Liver (tissue), 9 donors: ENCODE data around the gene SUGP2. TPM values are rescaled to one million over a fixed set of nuclear protein-coding genes. Genes with fewer than 3 reads are reported as not detected.

Source experiments
- DNase-seq: peaks from one replicate; pipeline ENCODE4 v3.0.0-alpha.2; 2017; ENCODE audit warnings: low spot score
- H3K27ac ChIP-seq, 2 donors: one replicate each; pipeline ENCODE4 v1.7.0; 2013; ENCODE audit warnings: inconsistent platforms in 2 of 2, low read length in 2 of 2, control low read depth in 1 of 2, low read depth in 1 of 2, mild to moderate bottlenecking in 1 of 2
- H3K27me3 ChIP-seq, 4 donors: one replicate each; pipeline versions ENCODE4 v1.6.1 to v1.7.0; 2013; ENCODE audit warnings: low read length in 3 of 4, inconsistent platforms in 1 of 4, mild to moderate bottlenecking in 1 of 4, moderate library complexity in 1 of 4; ENCODE audit not compliant: control insufficient read depth in 4 of 4, insufficient read depth in 4 of 4
- H3K36me3 ChIP-seq, 4 donors: one replicate each; pipeline versions ENCODE4 v1.6.1 to v1.7.0; 2013; ENCODE audit warnings: low read length in 3 of 4, mild to moderate bottlenecking in 3 of 4, low read depth in 1 of 4, moderate library complexity in 1 of 4; ENCODE audit not compliant: control insufficient read depth in 4 of 4, insufficient read depth in 3 of 4
- H3K4me1 ChIP-seq, 4 donors: one replicate each; pipeline versions ENCODE4 v1.6.1 to v1.7.0; 2013; ENCODE audit warnings: low read length in 3 of 4, mild to moderate bottlenecking in 3 of 4, moderate library complexity in 1 of 4; ENCODE audit not compliant: control insufficient read depth in 4 of 4, insufficient read depth in 4 of 4
- H3K4me3 ChIP-seq, 3 donors: one replicate each; pipeline versions ENCODE4 v1.6.1 to v1.7.0; 2013; ENCODE audit warnings: low read length in 3 of 3, control low read depth in 1 of 3, low read depth in 1 of 3, mild to moderate bottlenecking in 1 of 3
- H3K9ac ChIP-seq, 2 donors: one replicate each; pipeline ENCODE4 v1.7.0; 2013; ENCODE audit warnings: low read length in 2 of 2, mild to moderate bottlenecking in 2 of 2, moderate library complexity in 2 of 2, control low read depth in 1 of 2, low read depth in 1 of 2
- H3K9me3 ChIP-seq, 4 donors: one replicate each; pipeline versions ENCODE4 v1.6.1 to v1.7.0; 2013; ENCODE audit warnings: low read length in 3 of 4; ENCODE audit not compliant: control insufficient read depth in 4 of 4
- ATF3 ChIP-seq: IDR thresholded peaks from 2 replicates; pipeline ENCODE4 v1.6.1; 2016; ENCODE audit warnings: antibody characterized with exemption
- CTCF ChIP-seq: fragments of 150-350 bp; IDR thresholded peaks from 2 replicates; pipeline ENCODE4 v1.5.1; 2017; ENCODE audit warnings: improper control_type of control experiment, low read depth, low read length; ENCODE audit not compliant: missing input control
- EGR1 ChIP-seq, 2 donors: IDR thresholded peaks; 2 replicates each; pipeline ENCODE4 v1.6.1; 2016 to 2018; ENCODE audit warnings: antibody characterized with exemption in 2 of 2, low read depth in 2 of 2
- FOXA1 ChIP-seq: IDR thresholded peaks from 2 replicates; pipeline ENCODE4 v1.6.1; 2016; ENCODE audit warnings: antibody characterized with exemption
- FOXA2 ChIP-seq: IDR thresholded peaks from 2 replicates; pipeline ENCODE4 v1.6.1; 2016; ENCODE audit warnings: antibody characterized with exemption
- GABPA ChIP-seq, 2 donors: IDR thresholded peaks in 1 of 2; conservative IDR thresholded peaks in 1 of 2; 2 replicates each; pipeline ENCODE4 v1.6.1; 2016; ENCODE audit warnings: antibody characterized with exemption in 2 of 2, mild to moderate bottlenecking in 1 of 2, moderate library complexity in 1 of 2
- HNF4A ChIP-seq, 2 donors: conservative IDR thresholded peaks; 2 replicates each; pipeline ENCODE4 v1.6.1; 2016; ENCODE audit warnings: antibody characterized with exemption in 2 of 2, mild to moderate bottlenecking in 2 of 2
- HNF4G ChIP-seq: IDR thresholded peaks from 2 replicates; pipeline ENCODE4 v1.6.1; 2016; ENCODE audit warnings: antibody characterized with exemption
- JUND ChIP-seq, 2 donors: IDR thresholded peaks; 2 replicates each; pipeline ENCODE4 v1.6.1; 2016; ENCODE audit warnings: antibody characterized with exemption in 2 of 2
- MAX ChIP-seq: IDR thresholded peaks from 2 replicates; pipeline ENCODE4 v1.6.1; 2016; ENCODE audit warnings: antibody characterized with exemption
- NR2F2 ChIP-seq: IDR thresholded peaks from 2 replicates; pipeline ENCODE4 v1.6.1; 2016; ENCODE audit warnings: antibody characterized with exemption
- RAD21 ChIP-seq, 2 donors: IDR thresholded peaks; 2 replicates each; pipeline ENCODE4 v1.6.1; 2016; ENCODE audit warnings: antibody characterized with exemption in 2 of 2, mild to moderate bottlenecking in 2 of 2
- REST ChIP-seq: IDR thresholded peaks from 2 replicates; pipeline ENCODE4 v1.6.1; 2016; ENCODE audit warnings: antibody characterized with exemption, mild to moderate bottlenecking
- RXRA ChIP-seq, 2 donors: IDR thresholded peaks; 2 replicates each; pipeline ENCODE4 v1.6.1; 2017 to 2018; ENCODE audit warnings: antibody characterized with exemption in 2 of 2, mild to moderate bottlenecking in 1 of 2
- SP1 ChIP-seq: IDR thresholded peaks from 2 replicates; pipeline ENCODE4 v1.6.1; 2018; ENCODE audit warnings: antibody characterized with exemption, mild to moderate bottlenecking
- TAF1 ChIP-seq: conservative IDR thresholded peaks from 2 replicates; pipeline ENCODE4 v1.6.1; 2016; ENCODE audit warnings: antibody characterized with exemption, mild to moderate bottlenecking
- YY1 ChIP-seq: IDR thresholded peaks from 2 replicates; pipeline ENCODE4 v1.6.1; 2016; ENCODE audit warnings: antibody characterized with exemption, mild to moderate bottlenecking
- ZBTB33 ChIP-seq: IDR thresholded peaks from 2 replicates; pipeline ENCODE4 v1.6.1; 2016; ENCODE audit warnings: antibody characterized with exemption
- WGBS: extraction: QIAGEN DNeasy Blood & Tissue Kit; methylation state at CpG from one replicate; pipeline ENCODE4 v1.1.7; 2013; 5-methylcytosine and 5-hydroxymethylcytosine counted together
- polyA plus RNA-seq, 2 donors: library from polyadenylated mRNA; stranded (reverse) in 1 of 2; unstranded in 1 of 2; fragments of 200-250 nt in 1 of 2; fragments of >200 nt in 1 of 2; fragmentation: Nextera tagmentation in 1 of 2; extraction: Ambion mirVana in 1 of 2; gene quantifications; one replicate each; pipeline versions ENCODE4 v1.2.1 to v1.2.3, GENCODE V29; 2013 to 2015
- total RNA-seq, 2 donors: library from RNA; depleted of rRNA; stranded (reverse); fragments of >200 nt; gene quantifications; one replicate each; pipeline ENCODE4 v1.2.3, GENCODE V29; 2014
- donor health status: healthy.
- donor health status: healthy.
- donor health status: healthy.
- donor health status: healthy.
- donor health status: healthy.

The SUGP2 gene
- total and polyA plus RNA-seq, 4 donors: 9.6 to 29.0 (median 19.2) TPM

GRCh38 chr19:19068659-19069654 is 35.6 kb upstream of the SUGP2 start:
- no peak overlapping the region for H3K4me3 ChIP-seq
- no peaks in the 10 kb centered on the region for H3K9me3 ChIP-seq
- WGBS: 76% methylated on average over 11 of the region's 11 CpGs
- H3K27ac ChIP-seq: peak overlapping the region; percentile 0 to 19
- peaks cover 2 to 51% (median 38%) of the 10 kb centered on the region in 4 donors for H3K4me1 ChIP-seq
- no peak for TF ChIP-seq FOXA2
- no peak for TF ChIP-seq NR2F2
- TF ChIP-seq RAD21 (IDR thresholded peaks at IDR 0.05): no peak
- TF ChIP-seq YY1: no peak
- TF ChIP-seq CTCF: no peak
- no peak for TF ChIP-seq HNF4A (conservative IDR thresholded peaks at IDR 0.05)
- TF ChIP-seq EGR1 (IDR thresholded peaks at IDR 0.05; ENCODE audit: low read depth in 2 of 2): no peak
- TF ChIP-seq HNF4G: no peak
- TF ChIP-seq RXRA (IDR thresholded peaks at IDR 0.05): no peak
- no peak for TF ChIP-seq REST
- TF ChIP-seq MAX: no peak
- no peak for TF ChIP-seq TAF1
- no peak for TF ChIP-seq FOXA1
- no peak for TF ChIP-seq GABPA (IDR thresholded peaks at IDR 0.05 in 1 of 2, conservative IDR thresholded peaks at IDR 0.05 in 1 of 2)
- TF ChIP-seq ATF3: no peak
- TF ChIP-seq SP1: no peak
- TF ChIP-seq JUND (IDR thresholded peaks at IDR 0.05): no peak
- no peak for TF ChIP-seq ZBTB33
- no peaks in the 10 kb centered on the region for H3K27me3 ChIP-seq
- DNase-seq: no peak
- H3K36me3 ChIP-seq: peaks cover 0 to 3% (median 0%) of the 10 kb centered on the region in 4 donors
- H3K9ac ChIP-seq: no peak overlapping the region
